AG09319 (cell line): ENCODE measurements around the gene KIF5B.
"Not testable (repeated sequence)": the region's sequence is repeated elsewhere in the genome, so short reads cannot be mapped to it uniquely, and the experiment has no call there.

Source experiments
- DNase-seq: peaks from one replicate; pipeline ENCODE4 v3.0.0-alpha.2; 2010; ENCODE audit warnings: low read depth; ENCODE audit errors: extremely low read depth
- CTCF ChIP-seq: IDR thresholded peaks from 2 replicates; pipeline ENCODE4 v1.5.1; 2011; ENCODE audit warnings: low read depth, mild to moderate bottlenecking, inconsistent platforms, low read length, moderate library complexity

The KIF5B gene

GRCh38 chr10:31974434-31975124, 81.6 kb downstream of the KIF5B start:
- DNase-seq = no peak
- TF ChIP-seq CTCF = no peak

- DNase-seq = no peak
- TF ChIP-seq CTCF = no peak
Observed at GRCh38 chr10:31972519-31973041, 83.6 kb downstream of the KIF5B start.

GRCh38 chr10:31969847-31970246, 86.4 kb downstream of the KIF5B start:
- not testable (repeated sequence) for DNase-seq

GRCh38 chr10:31963589-31963980, 92.6 kb downstream of the KIF5B start:
- DNase-seq = no peak
- TF ChIP-seq CTCF = no peak

GRCh38 chr10:31962826-31963588, 93.2 kb downstream of the KIF5B start:
- TF ChIP-seq CTCF = no peak
- no peak for DNase-seq

GRCh38 chr10:31961277-31962074, 94.7 kb downstream of the KIF5B start:
- TF ChIP-seq CTCF = no peak
- no peak for DNase-seq

GRCh38 chr10:31959461-31960173, 96.6 kb downstream of the KIF5B start:
- no peak for DNase-seq
- no peak for TF ChIP-seq CTCF
